Kasumi-1 (cell line): ENCODE data around the gene CYP27B1.
"Not testable (repeated sequence)": the region's sequence is repeated elsewhere in the genome, so short reads cannot be mapped to it uniquely, and the experiment has no call there.

Experiments
- DNase-seq, 2 experiments: peaks; one replicate each; lab custom pipeline; 2025; lab: John Stamatoyannopoulos, UW

CYP27B1 gene

GRCh38 chr12:57783861-57784260 is 17.0 kb upstream of the CYP27B1 start:
- DNase-seq = no peak

GRCh38 chr12:57783466-57783801 is 16.6 kb upstream of the CYP27B1 start:
- DNase-seq = no peak

- DNase-seq = peak; percentile 95 to 96
Observed at GRCh38 chr12:57782608-57783465, 16.0 kb upstream of the CYP27B1 start, which contains the start of gene TSFM. Gene TSFM (plus strand): TSS chr12:57782787. CDS start chr12:57782802, 15 bp downstream.

- no peak for DNase-seq
Observed at GRCh38 chr12:57782243-57782607, 15.3 kb upstream of the CYP27B1 start.

- no peak for DNase-seq
Observed at GRCh38 chr12:57781801-57782200, 14.9 kb upstream of the CYP27B1 start.

- peak; percentile 34 to 50 for DNase-seq
Observed at GRCh38 chr12:57781244-57781643, 14.4 kb upstream of the CYP27B1 start.

- DNase-seq = no peak
Observed at GRCh38 chr12:57780284-57780897, 13.5 kb upstream of the CYP27B1 start.

- no peak for DNase-seq
Observed at GRCh38 chr12:57779736-57780135, 12.9 kb upstream of the CYP27B1 start.

GRCh38 chr12:57777911-57778310 is 11.0 kb upstream of the CYP27B1 start:
- DNase-seq = no peak

- DNase-seq = no peak
Observed at GRCh38 chr12:57777367-57777766, 10.5 kb upstream of the CYP27B1 start.

GRCh38 chr12:57776247-57776587 is 9.3 kb upstream of the CYP27B1 start:
- no peak for DNase-seq

- peak in 1 of 2 experiments; percentile 10 for DNase-seq
Observed at GRCh38 chr12:57775563-57776246, 8.8 kb upstream of the CYP27B1 start.

- no peak for DNase-seq
Observed at GRCh38 chr12:57775044-57775443, 8.2 kb upstream of the CYP27B1 start.

GRCh38 chr12:57774634-57775033 is 7.8 kb upstream of the CYP27B1 start:
- not testable (repeated sequence) for DNase-seq

GRCh38 chr12:57772429-57773322 is 5.8 kb upstream of the CYP27B1 start, which contains the start of gene EEF1AKMT3:
Gene EEF1AKMT3 (plus strand): TSS chr12:57772614. CDS start chr12:57772725, 111 bp downstream.
- peak; percentile 51 to 54 for DNase-seq

- DNase-seq = peak; percentile 92 to 93
Observed at GRCh38 chr12:57771873-57772428, 5.1 kb upstream of the CYP27B1 start, which contains the start of gene METTL1. Gene METTL1 (minus strand): TSS chr12:57772105. CDS start chr12:57772083, 22 bp downstream.

- peak; percentile 95 to 96 for DNase-seq
Observed at GRCh38 chr12:57771236-57771872, 4.5 kb upstream of the CYP27B1 start.

- DNase-seq = no peak
Observed at GRCh38 chr12:57770734-57771133, 3.9 kb upstream of the CYP27B1 start.

GRCh38 chr12:57769594-57769993 is 2.7 kb upstream of the CYP27B1 start:
- no peak for DNase-seq

- no peak for DNase-seq
Observed at GRCh38 chr12:57767876-57768275, 998 bp upstream of the CYP27B1 start.

GRCh38 chr12:57767305-57767698 is 424 bp upstream of the CYP27B1 start:
- no peak for DNase-seq
